HG02885 (cell line): Measurements from ENCODE around the gene CHRND.

Experiments
- ATAC-seq: cut with Tn5 transposase; IDR thresholded peaks from one replicate; pipeline ENCODE4 v1.9.1; 2021; ENCODE audit warnings: mild to moderate bottlenecking; ENCODE audit not compliant: unreplicated experiment, poor library complexity

The CHRND gene

GRCh38 chr2:232502511-232502910, 23.4 kb upstream of the CHRND start:
- no peak for ATAC-seq

GRCh38 chr2:232502911-232503808, 22.8 kb upstream of the CHRND start:
- ATAC-seq, result no peak

- no peak for ATAC-seq
Measured at GRCh38 chr2:232503809-232504323, 22.1 kb upstream of the CHRND start.

- ATAC-seq, result no peak
Measured at GRCh38 chr2:232504438-232504837, 21.5 kb upstream of the CHRND start.

GRCh38 chr2:232505856-232506255, 20.1 kb upstream of the CHRND start:
- no peak for ATAC-seq

GRCh38 chr2:232506709-232507108, 19.3 kb upstream of the CHRND start:
- no peak for ATAC-seq

GRCh38 chr2:232508251-232508650, 17.7 kb upstream of the CHRND start:
- ATAC-seq, result no peak

GRCh38 chr2:232511336-232511890, 14.5 kb upstream of the CHRND start:
- no peak for ATAC-seq

GRCh38 chr2:232512602-232513001, 13.4 kb upstream of the CHRND start:
- ATAC-seq, result no peak

GRCh38 chr2:232513353-232513752, 12.6 kb upstream of the CHRND start:
- no peak for ATAC-seq

GRCh38 chr2:232515639-232516038, 10.3 kb upstream of the CHRND start:
- no peak for ATAC-seq

GRCh38 chr2:232516551-232516950, 9.4 kb upstream of the CHRND start:
- ATAC-seq, result no peak

GRCh38 chr2:232518844-232519243, 7.1 kb upstream of the CHRND start:
- ATAC-seq, result no peak

GRCh38 chr2:232519581-232520438, 6.2 kb upstream of the CHRND start, which contains the start of gene PRSS56:
Gene PRSS56, plus strand, starts transcription at chr2:232520388. Its CDS starts 211 bp downstream, at chr2:232520599.
- ATAC-seq, result no peak

GRCh38 chr2:232520489-232520888, 5.5 kb upstream of the CHRND start:
- ATAC-seq, result no peak

- ATAC-seq, result no peak
Measured at GRCh38 chr2:232521098-232521497, 4.9 kb upstream of the CHRND start.

GRCh38 chr2:232521959-232522622, 3.9 kb upstream of the CHRND start:
- ATAC-seq, result no peak

- ATAC-seq, result no peak
Measured at GRCh38 chr2:232522623-232523401, 3.1 kb upstream of the CHRND start.

GRCh38 chr2:232523402-232523681, 2.6 kb upstream of the CHRND start:
- ATAC-seq, result no peak
